Panc1 (cell line): Measurements from ENCODE around the gene RB1.

Source experiments
- CTCF ChIP-seq: fragments of 450-650 bp; IDR thresholded peaks from 2 replicates; pipeline ENCODE4 v1.5.1; 2017; ENCODE audit warnings: mild to moderate bottlenecking
- REST ChIP-seq, 2 experiments: IDR thresholded peaks; 2 replicates each; pipeline ENCODE4 v1.6.1; 2011 to 2012; ENCODE audit warnings: low read depth in 2 of 2, control low read depth in 1 of 2, low read length in 1 of 2, mild to moderate bottlenecking in 1 of 2, moderate library complexity in 1 of 2; ENCODE audit not compliant: insufficient read depth in 1 of 2
- SIN3A ChIP-seq: IDR thresholded peaks from 2 replicates; pipeline ENCODE4 v1.6.1; 2012; ENCODE audit warnings: low read depth, mild to moderate bottlenecking, low read length, moderate library complexity, borderline replicate concordance; ENCODE audit not compliant: insufficient read depth

GRCh38 chr13:48400090-48400694, 96.6 kb downstream of the RB1 start:
- TF ChIP-seq CTCF (no peak), REST (IDR thresholded peaks at IDR 0.05; ENCODE audit: insufficient read depth in 1 of 2, low read depth in 2 of 2, low read length in 1 of 2) (no peak), SIN3A (no peak)
